Mesendoderm (in vitro differentiated cells): ENCODE measurements around the gene LYL1.
A peak's percentile ranks its signal among the peaks of the same experiment; 100 is the strongest.

Experiments used
- DNase-seq: peaks from one replicate; pipeline ENCODE4 v3.0.0; 2013
- H2AK5ac ChIP-seq: 2 replicates; pipeline ENCODE4 v1.6.1; 2013; ENCODE audit warnings: low read length, inconsistent platforms
- H2BK120ac ChIP-seq: 2 replicates; pipeline ENCODE4 v1.6.1; 2013; ENCODE audit warnings: low read depth, mild to moderate bottlenecking, low read length, moderate library complexity, mixed read lengths
- H2BK15ac ChIP-seq: replicated peaks from 2 replicates; pipeline ENCODE4 v1.6.1; 2013; ENCODE audit warnings: low read depth, mild to moderate bottlenecking, moderate library complexity
- H2BK5ac ChIP-seq: 2 replicates; pipeline ENCODE4 v1.6.1; 2013; ENCODE audit warnings: low read length, inconsistent platforms
- H3K18ac ChIP-seq: 2 replicates; pipeline ENCODE4 v1.6.1; 2013; ENCODE audit warnings: mild to moderate bottlenecking, low read length, mixed read lengths
- H3K23ac ChIP-seq: one replicate; pipeline ENCODE4 v1.6.1; 2013; ENCODE audit warnings: low read length
- H3K27ac ChIP-seq: 2 replicates; pipeline ENCODE4 v1.5.1; 2013; ENCODE audit warnings: low read depth, mild to moderate bottlenecking, inconsistent platforms, low read length, moderate library complexity
- H3K27me3 ChIP-seq: 2 replicates; pipeline ENCODE4 v1.6.1; 2013; ENCODE audit warnings: low read length, control low read depth, mild to moderate bottlenecking, inconsistent platforms; ENCODE audit not compliant: insufficient read depth, poor library complexity
- H3K36me3 ChIP-seq: 2 replicates; pipeline ENCODE4 v1.6.1; 2013; ENCODE audit warnings: low read length, inconsistent platforms; ENCODE audit not compliant: control insufficient read depth, insufficient read depth
- H3K4ac ChIP-seq: one replicate; pipeline ENCODE4 v1.6.1; 2013; ENCODE audit warnings: low read depth, mild to moderate bottlenecking, low read length, moderate library complexity
- H3K4me1 ChIP-seq: 2 replicates; pipeline ENCODE4 v1.6.1; 2013; ENCODE audit warnings: low read depth, low read length, inconsistent platforms; ENCODE audit not compliant: control insufficient read depth
- H3K4me2 ChIP-seq: 2 replicates; pipeline ENCODE4 v1.6.1; 2013; ENCODE audit warnings: low read length
- H3K4me3 ChIP-seq: 2 replicates; pipeline ENCODE4 v1.5.1; 2013; ENCODE audit warnings: mild to moderate bottlenecking, low read length
- H3K56ac ChIP-seq: one replicate; pipeline ENCODE4 v1.6.1; 2013; ENCODE audit warnings: low read length
- H3K79me1 ChIP-seq: 2 replicates; pipeline ENCODE4 v1.6.1; 2013; ENCODE audit warnings: low read length, inconsistent platforms
- H3K79me2 ChIP-seq: 2 replicates; pipeline ENCODE4 v1.6.1; 2013; ENCODE audit warnings: mild to moderate bottlenecking, low read length; ENCODE audit not compliant: control insufficient read depth, insufficient read depth
- H3K9ac ChIP-seq: 2 replicates; pipeline ENCODE4 v1.6.1; 2013; ENCODE audit warnings: low read length, inconsistent platforms
- H4K5ac ChIP-seq: one replicate; pipeline ENCODE4 v1.6.1; 2013; ENCODE audit warnings: low read length
- H4K8ac ChIP-seq: one replicate; pipeline ENCODE4 v1.6.1; 2013; ENCODE audit warnings: low read depth, mild to moderate bottlenecking, control low read depth, low read length, moderate library complexity
- WGBS: extraction: QIAGEN DNeasy Blood & Tissue Kit; methylation state at CpG from one replicate; pipeline ENCODE4 v1.1.7; 2013; ENCODE audit warnings: low lambda C conversion rate, missing lambda C conversion rate; ENCODE audit not compliant: insufficient coverage; ENCODE audit errors: extremely low coverage; 5-methylcytosine and 5-hydroxymethylcytosine counted together

The LYL1 gene

GRCh38 chr19:13100841-13101589 is 1.6 kb downstream of the LYL1 start:
- Histone ChIP-seq H3K23ac (no peak overlapping the region), H2BK120ac (no peak overlapping the region), H3K36me3 (no peaks in the 10 kb centered on the region), H3K9ac (peak overlapping the region; percentile 9), H3K27me3 (peaks cover 15% of the 10 kb centered on the region), H3K4me2 (no peak overlapping the region), H3K27ac (no peak overlapping the region), H4K5ac (no peak overlapping the region), H3K56ac (peak overlapping the region; percentile 50), H4K8ac (no peak overlapping the region), H2AK5ac (no peak overlapping the region), H2BK15ac (no peak overlapping the region), H3K4ac (no peak overlapping the region), H3K18ac (no peak overlapping the region), H3K4me3 (no peak overlapping the region), H3K79me2 (no peaks in the 10 kb centered on the region), H3K79me1 (no peaks in the 10 kb centered on the region), H3K4me1 (peaks cover 4% of the 10 kb centered on the region), H2BK5ac (no peak overlapping the region)
- DNase-seq = peak; percentile 49
- no CpG with 5 or more reads among the region's 18 CpGs for WGBS

GRCh38 chr19:13100031-13100588 is 2.5 kb downstream of the LYL1 start:
- no peak overlapping the region for H2AK5ac ChIP-seq
- H3K27me3 ChIP-seq = peaks cover 15% of the 10 kb centered on the region
- no peak overlapping the region for H2BK5ac ChIP-seq
- DNase-seq = no peak
- H3K9ac ChIP-seq = no peak overlapping the region
- no peak overlapping the region for H4K5ac ChIP-seq
- H4K8ac ChIP-seq = no peak overlapping the region
- WGBS = no CpG with 5 or more reads among the region's 12 CpGs
- no peak overlapping the region for H3K4me2 ChIP-seq
- H3K18ac ChIP-seq = no peak overlapping the region
- no peak overlapping the region for H3K23ac ChIP-seq
- H3K36me3 ChIP-seq = no peaks in the 10 kb centered on the region
- H3K27ac ChIP-seq = no peak overlapping the region
- H3K56ac ChIP-seq = no peak overlapping the region
- H3K79me2 ChIP-seq = no peaks in the 10 kb centered on the region
- H3K4me1 ChIP-seq = peaks cover 4% of the 10 kb centered on the region
- no peaks in the 10 kb centered on the region for H3K79me1 ChIP-seq
- H3K4ac ChIP-seq = no peak overlapping the region
- no peak overlapping the region for H2BK15ac ChIP-seq
- H2BK120ac ChIP-seq = no peak overlapping the region
- no peak overlapping the region for H3K4me3 ChIP-seq

- no peak overlapping the region for H2BK5ac ChIP-seq
- no peak overlapping the region for H3K27ac ChIP-seq
- no CpG with 5 or more reads among the region's 77 CpGs for WGBS
Observed at GRCh38 chr19:13099073-13099999, 3.3 kb downstream of the LYL1 start.

GRCh38 chr19:13098277-13099072 is 4.2 kb downstream of the LYL1 start:
- no peak overlapping the region for H3K23ac ChIP-seq
- H3K27me3 ChIP-seq = peaks cover 15% of the 10 kb centered on the region
- H3K56ac ChIP-seq = no peak overlapping the region
- no peak overlapping the region for H3K4ac ChIP-seq
- no peak overlapping the region for H2BK120ac ChIP-seq
- H4K5ac ChIP-seq = no peak overlapping the region
- no peak overlapping the region for H2BK15ac ChIP-seq
- WGBS = no CpG with 5 or more reads among the region's 58 CpGs
- no peak overlapping the region for H3K9ac ChIP-seq
- H3K4me1 ChIP-seq = peaks cover 9% of the 10 kb centered on the region
- no peaks in the 10 kb centered on the region for H3K79me1 ChIP-seq
- H2AK5ac ChIP-seq = no peak overlapping the region
- H3K79me2 ChIP-seq = no peaks in the 10 kb centered on the region
- no peak overlapping the region for H2BK5ac ChIP-seq
- no peak overlapping the region for H3K4me3 ChIP-seq
- DNase-seq = peak; percentile 60
- no peak overlapping the region for H3K18ac ChIP-seq
- H3K27ac ChIP-seq = no peak overlapping the region
- no peaks in the 10 kb centered on the region for H3K36me3 ChIP-seq
- H4K8ac ChIP-seq = no peak overlapping the region
- no peak overlapping the region for H3K4me2 ChIP-seq

More at GRCh38 chr19:13099073-13099999, 3.3 kb downstream of the LYL1 start:
- Histone ChIP-seq H3K56ac (peak overlapping the region; percentile 35), H3K4ac (no peak overlapping the region), H3K23ac (no peak overlapping the region), H2BK15ac (no peak overlapping the region), H3K18ac (no peak overlapping the region), H3K4me1 (peaks cover 4% of the 10 kb centered on the region), H2BK120ac (no peak overlapping the region), H3K4me3 (no peak overlapping the region), H3K9ac (peak overlapping the region; percentile 41), H3K36me3 (no peaks in the 10 kb centered on the region), H3K79me1 (no peaks in the 10 kb centered on the region), H4K8ac (no peak overlapping the region), H3K27me3 (peaks cover 15% of the 10 kb centered on the region), H2AK5ac (no peak overlapping the region), H3K79me2 (no peaks in the 10 kb centered on the region), H3K4me2 (peak overlapping the region; percentile 10), H4K5ac (no peak overlapping the region)
- peak; percentile 68 for DNase-seq

- WGBS = no CpG with 5 or more reads among the region's 69 CpGs
- no peak overlapping the region for H3K27ac ChIP-seq
- no peak overlapping the region for H2BK15ac ChIP-seq
- no peak overlapping the region for H4K5ac ChIP-seq
- DNase-seq = no peak
- H2AK5ac ChIP-seq = no peak overlapping the region
- H3K56ac ChIP-seq = no peak overlapping the region
- H3K4ac ChIP-seq = no peak overlapping the region
- H2BK5ac ChIP-seq = no peak overlapping the region
- no peak overlapping the region for H3K4me3 ChIP-seq
- H3K27me3 ChIP-seq = peaks cover 15% of the 10 kb centered on the region
- H4K8ac ChIP-seq = no peak overlapping the region
- no peak overlapping the region for H3K9ac ChIP-seq
- no peaks in the 10 kb centered on the region for H3K36me3 ChIP-seq
- H3K4me1 ChIP-seq = peaks cover 9% of the 10 kb centered on the region
- no peaks in the 10 kb centered on the region for H3K79me2 ChIP-seq
- no peaks in the 10 kb centered on the region for H3K79me1 ChIP-seq
- H3K18ac ChIP-seq = no peak overlapping the region
- H2BK120ac ChIP-seq = no peak overlapping the region
- H3K4me2 ChIP-seq = no peak overlapping the region
- no peak overlapping the region for H3K23ac ChIP-seq
Observed at GRCh38 chr19:13097463-13098258, 5.0 kb downstream of the LYL1 start.
